Measurements from ENCODE around the gene JMJD7. TPM values are rescaled to one million over a fixed set of nuclear protein-coding genes. Genes with fewer than 3 reads are reported as not detected.

JMJD7 gene
- total RNA-seq, 1 donor from 2014 or later: 14.3 TPM

GRCh38 chr15:41834096-41834495, 6.2 kb downstream of the JMJD7 start:
- no peak for DNase-seq
- intact Hi-C loops (cut with DNase I): no loop called here
- no peak for ATAC-seq (ENCODE audit: poor library complexity)

- intact Hi-C loops (cut with DNase I): no loop called here
- no peak for DNase-seq
- ATAC-seq (ENCODE audit: poor library complexity): no peak
Observed at GRCh38 chr15:41836073-41836472, 8.2 kb downstream of the JMJD7 start.

- intact Hi-C loops (cut with DNase I): no loop called here
- ATAC-seq (ENCODE audit: poor library complexity) (no peak), DNase-seq (no peak)
Observed at GRCh38 chr15:41836713-41837454, 9.0 kb downstream of the JMJD7 start.

- ATAC-seq (ENCODE audit: poor library complexity): peak; percentile 65
- intact Hi-C loops (cut with DNase I): no loop called here
- DNase-seq: no peak
Observed at GRCh38 chr15:41838400-41838897, 10.6 kb downstream of the JMJD7 start, which contains the start of gene PLA2G4B. TSS of gene PLA2G4B (plus strand) at chr15:41838847. CDS start at chr15:41838914, 67 bp downstream.

GRCh38 chr15:41839781-41840491, 12.0 kb downstream of the JMJD7 start:
- intact Hi-C loops (cut with DNase I): no loop called here

GRCh38 chr15:41840673-41841072, 12.8 kb downstream of the JMJD7 start:
- ATAC-seq (ENCODE audit: poor library complexity): no peak
- DNase-seq: no peak
- intact Hi-C loops (cut with DNase I): no loop called here

More at GRCh38 chr15:41839781-41840491, 12.0 kb downstream of the JMJD7 start:
- no peak for DNase-seq
- no peak for ATAC-seq (ENCODE audit: poor library complexity)

GRCh38 chr15:41841131-41841530, 13.2 kb downstream of the JMJD7 start:
- intact Hi-C loops (cut with DNase I): no loop called here

GRCh38 chr15:41842229-41842628, 14.3 kb downstream of the JMJD7 start:
- no peak for DNase-seq
- no peak for ATAC-seq (ENCODE audit: poor library complexity)
- intact Hi-C loops (cut with DNase I): no loop called here

More at GRCh38 chr15:41841131-41841530, 13.2 kb downstream of the JMJD7 start:
- ATAC-seq (ENCODE audit: poor library complexity) (no peak), DNase-seq (no peak)

- no peak for DNase-seq
- intact Hi-C loops (cut with DNase I): no loop called here
- ATAC-seq (ENCODE audit: poor library complexity): no peak
Observed at GRCh38 chr15:41843571-41843970, 15.7 kb downstream of the JMJD7 start.

- intact Hi-C loops (cut with DNase I): no loop called here
- DNase-seq: no peak
- no peak for ATAC-seq (ENCODE audit: poor library complexity)
Observed at GRCh38 chr15:41844814-41845213, 16.9 kb downstream of the JMJD7 start.

- intact Hi-C loops (cut with DNase I): no loop called here
- DNase-seq: no peak
- no peak for ATAC-seq (ENCODE audit: poor library complexity)
Observed at GRCh38 chr15:41847206-41847605, 19.3 kb downstream of the JMJD7 start.

- intact Hi-C loops (cut with DNase I): no loop called here
- DNase-seq (no peak), ATAC-seq (ENCODE audit: poor library complexity) (no peak)
Observed at GRCh38 chr15:41847981-41848380, 20.1 kb downstream of the JMJD7 start.

- intact Hi-C loops (cut with DNase I): no loop called here
- DNase-seq: no peak
- ATAC-seq (ENCODE audit: poor library complexity): no peak
Observed at GRCh38 chr15:41848631-41849030, 20.7 kb downstream of the JMJD7 start.

- ATAC-seq (ENCODE audit: poor library complexity) (no peak), DNase-seq (no peak)
- intact Hi-C loops (cut with DNase I): no loop called here
Observed at GRCh38 chr15:41849204-41849603, 21.3 kb downstream of the JMJD7 start.

- intact Hi-C loops (cut with DNase I): no loop called here
- ATAC-seq (ENCODE audit: poor library complexity) (no peak), DNase-seq (no peak)
Observed at GRCh38 chr15:41849861-41850260, 22.0 kb downstream of the JMJD7 start.

- ATAC-seq (ENCODE audit: poor library complexity): no peak
- DNase-seq: no peak
- intact Hi-C loops (cut with DNase I): no loop called here
Observed at GRCh38 chr15:41850482-41851166, 22.7 kb downstream of the JMJD7 start.

- ATAC-seq (ENCODE audit: poor library complexity): no peak
- intact Hi-C loops (cut with DNase I): no loop called here
- no peak for DNase-seq
Observed at GRCh38 chr15:41851167-41851523, 23.3 kb downstream of the JMJD7 start.

GRCh38 chr15:41851755-41852370, 24.0 kb downstream of the JMJD7 start:
- ATAC-seq (ENCODE audit: poor library complexity) (no peak), DNase-seq (no peak)
- intact Hi-C loops (cut with DNase I): no loop called here
